ENCODE data around the gene SEC16A.

The SEC16A gene

DNA sequence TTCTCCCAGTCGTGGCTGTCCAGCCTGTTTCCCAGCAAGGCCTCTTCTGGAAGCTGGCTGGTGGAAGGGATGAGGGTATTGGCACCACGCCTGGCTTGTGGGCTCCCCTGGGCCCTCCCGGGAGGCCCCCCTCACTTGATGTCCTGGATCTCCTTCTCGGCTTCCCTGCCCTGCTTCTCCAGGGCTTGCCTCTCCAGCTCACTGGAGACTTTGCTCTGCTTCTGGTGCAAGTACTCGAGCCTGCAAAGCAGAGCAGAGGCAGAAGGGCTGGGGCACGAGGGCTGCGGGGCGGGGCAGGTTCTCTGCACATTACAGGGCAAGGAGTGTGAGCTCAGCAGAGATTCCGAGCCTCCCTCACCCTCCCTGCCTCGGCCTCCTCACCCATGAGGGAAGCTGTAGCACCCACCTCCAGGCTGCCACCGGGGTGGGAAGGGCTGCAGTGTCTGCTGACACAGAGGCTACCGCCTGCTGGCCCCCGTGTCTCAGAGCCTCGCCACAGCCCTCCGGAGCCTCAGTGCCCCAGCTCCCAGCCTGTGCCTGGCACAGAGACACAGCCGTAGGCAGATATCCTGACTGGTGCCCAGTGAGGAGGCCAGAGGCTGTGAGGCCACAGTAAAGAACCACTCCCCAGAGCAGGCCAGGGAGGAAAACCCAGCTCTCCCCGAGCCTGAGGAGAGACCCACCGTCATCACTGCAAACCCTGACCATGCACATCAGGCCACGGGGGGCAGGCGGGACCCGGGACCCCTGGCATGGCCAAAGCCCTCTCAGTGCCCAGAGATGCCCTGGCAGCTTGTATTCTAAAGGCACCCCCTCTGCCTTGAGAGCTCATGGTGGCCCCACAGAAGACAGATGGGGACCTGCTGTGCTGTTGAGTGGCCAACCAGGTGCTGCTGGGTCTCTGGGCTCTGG is 90.0 kb downstream of the SEC16A start:
- peaks cover 94% of the 10 kb centered on the region for H3K36me3 ChIP-seq
- H3K27ac ChIP-seq = no peak overlapping the region
- H3K9me3 ChIP-seq = no peaks in the 10 kb centered on the region
- TF ChIP-seq, protein P1, sequence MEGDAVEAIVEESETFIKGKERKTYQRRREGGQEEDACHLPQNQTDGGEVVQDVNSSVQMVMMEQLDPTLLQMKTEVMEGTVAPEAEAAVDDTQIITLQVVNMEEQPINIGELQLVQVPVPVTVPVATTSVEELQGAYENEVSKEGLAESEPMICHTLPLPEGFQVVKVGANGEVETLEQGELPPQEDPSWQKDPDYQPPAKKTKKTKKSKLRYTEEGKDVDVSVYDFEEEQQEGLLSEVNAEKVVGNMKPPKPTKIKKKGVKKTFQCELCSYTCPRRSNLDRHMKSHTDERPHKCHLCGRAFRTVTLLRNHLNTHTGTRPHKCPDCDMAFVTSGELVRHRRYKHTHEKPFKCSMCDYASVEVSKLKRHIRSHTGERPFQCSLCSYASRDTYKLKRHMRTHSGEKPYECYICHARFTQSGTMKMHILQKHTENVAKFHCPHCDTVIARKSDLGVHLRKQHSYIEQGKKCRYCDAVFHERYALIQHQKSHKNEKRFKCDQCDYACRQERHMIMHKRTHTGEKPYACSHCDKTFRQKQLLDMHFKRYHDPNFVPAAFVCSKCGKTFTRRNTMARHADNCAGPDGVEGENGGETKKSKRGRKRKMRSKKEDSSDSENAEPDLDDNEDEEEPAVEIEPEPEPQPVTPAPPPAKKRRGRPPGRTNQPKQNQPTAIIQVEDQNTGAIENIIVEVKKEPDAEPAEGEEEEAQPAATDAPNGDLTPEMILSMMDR (IDR thresholded peaks at IDR 0.05) = no peak
- H3K4me3 ChIP-seq (ENCODE audit: low read depth in 1 of 2, low read length in 1 of 2) = no peak overlapping the region
- no peaks in the 10 kb centered on the region for H3K4me1 ChIP-seq (ENCODE audit: control insufficient read depth in 1 of 2, insufficient read depth in 1 of 2, low read depth in 1 of 2, low read length in 1 of 2)
- H3K27me3 ChIP-seq = no peaks in the 10 kb centered on the region

DNA sequence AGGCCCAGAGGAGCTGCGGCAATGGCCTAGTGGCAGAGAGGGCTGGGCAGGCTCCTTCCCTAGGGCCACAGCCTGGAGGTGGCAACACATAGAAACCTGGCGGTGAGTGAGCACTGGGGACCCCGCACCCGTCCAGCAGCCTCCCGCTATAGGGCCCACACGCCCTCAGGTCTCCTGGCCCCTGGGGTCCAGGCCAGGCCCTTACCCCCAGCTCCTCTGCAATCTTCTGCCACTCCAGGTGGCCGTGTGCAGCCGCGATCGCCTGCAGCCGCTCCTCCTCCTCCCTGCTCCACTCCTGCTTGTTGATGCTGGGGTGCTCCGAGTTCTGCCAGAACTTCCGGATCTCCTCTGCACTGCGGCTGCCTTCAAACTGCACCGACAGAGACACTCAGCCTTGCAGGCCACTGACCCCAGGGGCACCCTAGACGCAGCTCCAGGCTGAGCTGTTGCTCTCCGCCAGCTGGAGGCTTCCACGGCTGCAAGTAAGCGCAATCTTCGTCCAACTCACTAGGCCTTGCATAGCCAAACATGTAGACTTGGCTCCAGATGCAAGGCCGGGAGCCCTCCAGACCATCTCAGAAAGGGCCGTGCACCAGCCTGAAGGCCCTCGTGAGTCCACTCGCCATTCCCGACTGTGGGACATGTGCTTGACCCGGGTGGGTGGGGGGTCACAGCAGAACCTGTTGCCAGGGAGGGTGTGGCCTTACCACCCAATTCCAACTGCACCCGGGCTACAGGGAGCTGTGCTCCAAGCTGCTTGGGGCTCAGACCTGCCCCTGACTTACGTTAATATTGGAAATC is 90.9 kb downstream of the SEC16A start:
- H3K27me3 ChIP-seq = no peaks in the 10 kb centered on the region
- H3K36me3 ChIP-seq = peaks cover 94% of the 10 kb centered on the region
- H3K4me3 ChIP-seq (ENCODE audit: low read depth in 1 of 2, low read length in 1 of 2) = no peak overlapping the region
- H3K4me1 ChIP-seq (ENCODE audit: control insufficient read depth in 1 of 2, insufficient read depth in 1 of 2, low read depth in 1 of 2, low read length in 1 of 2) = no peaks in the 10 kb centered on the region
- no peak overlapping the region for H3K27ac ChIP-seq
- TF ChIP-seq, protein P1 (IDR thresholded peaks at IDR 0.05) = no peak
- H3K9me3 ChIP-seq = no peaks in the 10 kb centered on the region
